Neural progenitor cell (in vitro differentiated cells): Measurements from ENCODE around the gene BCAS3. TPM values are rescaled to one million over a fixed set of nuclear protein-coding genes. Genes with fewer than 3 reads are reported as not detected.

Source experiments
- DNase-seq: peaks from one replicate; pipeline ENCODE4 v3.0.0-alpha.2; 2016; ENCODE audit warnings: low spot score
- H2AFZ ChIP-seq: fragments of 200-600 bp; sonication (generic); replicated peaks from 2 replicates; pipeline ENCODE4 v1.6.1; 2016; ENCODE audit warnings: antibody characterized with exemption
- H3F3A ChIP-seq: fragments of 200-600 bp; sonication (generic); 2 replicates; pipeline ENCODE4 v1.6.1; 2016; ENCODE audit warnings: antibody characterized with exemption, low read depth
- H3K27ac ChIP-seq: fragments of 200-600 bp; sonication (generic); 2 replicates; pipeline ENCODE4 v1.5.1; 2016; ENCODE audit warnings: mild to moderate bottlenecking
- H3K27me3 ChIP-seq: fragments of 200-600 bp; sonication (generic); 2 replicates; pipeline ENCODE4 v1.6.1; 2016; ENCODE audit warnings: mild to moderate bottlenecking, moderate library complexity
- H3K36me3 ChIP-seq: fragments of 200-600 bp; sonication (generic); 2 replicates; pipeline ENCODE4 v1.5.1; 2016
- H3K4me1 ChIP-seq: fragments of 200-600 bp; sonication (generic); 2 replicates; pipeline ENCODE4 v1.6.1; 2016; ENCODE audit warnings: mixed run types
- H3K4me2 ChIP-seq: fragments of 200-600 bp; sonication (generic); 2 replicates; pipeline ENCODE4 v1.6.1; 2016
- H3K4me3 ChIP-seq: fragments of 200-600 bp; sonication (generic); 2 replicates; pipeline ENCODE4 v1.5.1; 2016
- H3K79me2 ChIP-seq: fragments of 200-600 bp; sonication (generic); 2 replicates; pipeline ENCODE4 v1.6.1; 2016; ENCODE audit warnings: low read depth
- H3K9ac ChIP-seq: fragments of 200-600 bp; sonication (generic); 2 replicates; pipeline ENCODE4 v1.6.1; 2016
- H3K9me3 ChIP-seq: fragments of 200-600 bp; sonication (generic); 2 replicates; pipeline ENCODE4 v1.5.1; 2016; ENCODE audit warnings: low read depth
- H4K20me1 ChIP-seq: fragments of 200-600 bp; sonication (generic); 2 replicates; pipeline ENCODE4 v1.6.1; 2016; ENCODE audit warnings: low read depth
- H3K27ac Mint-ChIP-seq: 3 replicates; pipeline ENCODE4 v1.8.0; 2021; ENCODE audit warnings: mixed read lengths
- H3K27me3 Mint-ChIP-seq: 2 replicates; pipeline ENCODE4 v1.8.0; 2022; ENCODE audit warnings: low read depth, mild to moderate bottlenecking, inconsistent platforms, moderate library complexity, mixed read lengths; ENCODE audit not compliant: insufficient read depth
- H3K36me3 Mint-ChIP-seq: 3 replicates; pipeline ENCODE4 v1.8.0; 2021; ENCODE audit warnings: mixed read lengths
- H3K4me1 Mint-ChIP-seq: 3 replicates; pipeline ENCODE4 v1.8.0; 2021; ENCODE audit warnings: mixed read lengths
- H3K4me3 Mint-ChIP-seq: 3 replicates; pipeline ENCODE4 v1.8.0; 2021; ENCODE audit warnings: mild to moderate bottlenecking, moderate library complexity, mixed read lengths
- H3K9me3 Mint-ChIP-seq: 3 replicates; pipeline ENCODE4 v1.8.0; 2020; ENCODE audit warnings: mixed read lengths
- CTCF ChIP-seq: fragments of 200-600 bp; sonication (generic); IDR thresholded peaks from 2 replicates; pipeline ENCODE4 v1.5.1; 2017; ENCODE audit warnings: antibody characterized with exemption, mild to moderate bottlenecking
- EZH2 ChIP-seq: fragments of 200-600 bp; sonication (generic); IDR thresholded peaks from 2 replicates; pipeline ENCODE4 v1.6.1; 2017; ENCODE audit warnings: antibody characterized with exemption, mild to moderate bottlenecking, moderate library complexity
- EZH2phosphoT487 ChIP-seq: fragments of 200-600 bp; sonication (generic); IDR thresholded peaks from 2 replicates; pipeline ENCODE4 v1.6.1; 2017; ENCODE audit warnings: antibody characterized with exemption
- total RNA-seq: library from RNA; depleted of rRNA; stranded (reverse); fragments of >200 nt; gene quantifications from 2 replicates; pipeline ENCODE4 v1.2.3, GENCODE V29; 2015; ENCODE audit warnings: low replicate concordance

Gene BCAS3
- total RNA-seq, 1 donor from 2014 or later, result 60.9 TPM

GRCh38 chr17:60790205-60790604 is 112.6 kb downstream of the BCAS3 start:
- Histone ChIP-seq H3K27me3 (no peaks in the 10 kb centered on the region), H3F3A (no peaks in the 10 kb centered on the region), H3K36me3 (no peaks in the 10 kb centered on the region), H3K9me3 (no peaks in the 10 kb centered on the region), H3K4me1 (no peaks in the 10 kb centered on the region), H2AFZ (no peak overlapping the region), H4K20me1 (no peaks in the 10 kb centered on the region), H3K79me2 (no peaks in the 10 kb centered on the region), H3K27ac (no peak overlapping the region), H3K4me3 (no peak overlapping the region), H3K9ac (no peak overlapping the region), H3K4me2 (no peak overlapping the region)
- H3K4me1 Mint-ChIP-seq, result no peaks in the 10 kb centered on the region
- H3K9me3 Mint-ChIP-seq, result no peaks in the 10 kb centered on the region
- H3K36me3 Mint-ChIP-seq, result no peaks in the 10 kb centered on the region
- no peak for TF ChIP-seq EZH2phosphoT487
- TF ChIP-seq EZH2, result no peak
- TF ChIP-seq CTCF, result no peak
- DNase-seq, result no peak
- no peaks in the 10 kb centered on the region for H3K27me3 Mint-ChIP-seq
- H3K27ac Mint-ChIP-seq, result no peak overlapping the region
- H3K4me3 Mint-ChIP-seq, result no peak overlapping the region

GRCh38 chr17:60792250-60792898 is 114.7 kb downstream of the BCAS3 start:
- Histone ChIP-seq H3K36me3 (no peaks in the 10 kb centered on the region), H3F3A (no peaks in the 10 kb centered on the region), H3K27me3 (no peaks in the 10 kb centered on the region), H3K4me1 (no peaks in the 10 kb centered on the region), H2AFZ (no peak overlapping the region), H3K27ac (no peak overlapping the region), H3K79me2 (no peaks in the 10 kb centered on the region), H4K20me1 (no peaks in the 10 kb centered on the region), H3K4me3 (no peak overlapping the region), H3K9ac (no peak overlapping the region), H3K4me2 (no peak overlapping the region), H3K9me3 (no peaks in the 10 kb centered on the region)
- Mint-ChIP-seq H3K27ac (no peak overlapping the region), H3K9me3 (no peaks in the 10 kb centered on the region), H3K4me1 (no peaks in the 10 kb centered on the region), H3K27me3 (no peaks in the 10 kb centered on the region), H3K4me3 (no peak overlapping the region), H3K36me3 (no peaks in the 10 kb centered on the region)
- TF ChIP-seq EZH2phosphoT487, result no peak
- no peak for TF ChIP-seq CTCF
- no peak for TF ChIP-seq EZH2
- no peak for DNase-seq

GRCh38 chr17:60798576-60798975 is 120.9 kb downstream of the BCAS3 start:
- Histone ChIP-seq H3K27ac (no peak overlapping the region), H4K20me1 (no peaks in the 10 kb centered on the region), H3F3A (no peaks in the 10 kb centered on the region), H3K4me3 (no peak overlapping the region), H2AFZ (no peak overlapping the region), H3K4me1 (no peaks in the 10 kb centered on the region), H3K9me3 (no peaks in the 10 kb centered on the region), H3K9ac (no peak overlapping the region), H3K79me2 (no peaks in the 10 kb centered on the region), H3K36me3 (no peaks in the 10 kb centered on the region), H3K4me2 (no peak overlapping the region), H3K27me3 (no peaks in the 10 kb centered on the region)
- Mint-ChIP-seq H3K9me3 (no peaks in the 10 kb centered on the region), H3K27ac (no peak overlapping the region), H3K36me3 (no peaks in the 10 kb centered on the region), H3K4me1 (no peaks in the 10 kb centered on the region), H3K4me3 (no peak overlapping the region), H3K27me3 (no peaks in the 10 kb centered on the region)
- no peak for DNase-seq
- TF ChIP-seq CTCF (no peak), EZH2 (no peak), EZH2phosphoT487 (no peak)
